MM.1S (cell line): ENCODE data around the gene EDC3.

Experiments used
- EZH2 ChIP-seq: fragments of 300-600 bp; sonication (generic); optimal IDR thresholded peaks from 2 replicates; pipeline ENCODE3; 2017; ENCODE audit warnings: low read depth, mild to moderate bottlenecking, antibody characterized with exemption, low read length, mixed read lengths
- TF ChIP-seq, protein P1 (sequence below): fragments of 300-600 bp; sonication (generic); IDR thresholded peaks from 2 replicates; pipeline ENCODE4 v1.5.1; 2016; ENCODE audit warnings: antibody characterized with exemption, low read length, mixed read lengths

DNA sequence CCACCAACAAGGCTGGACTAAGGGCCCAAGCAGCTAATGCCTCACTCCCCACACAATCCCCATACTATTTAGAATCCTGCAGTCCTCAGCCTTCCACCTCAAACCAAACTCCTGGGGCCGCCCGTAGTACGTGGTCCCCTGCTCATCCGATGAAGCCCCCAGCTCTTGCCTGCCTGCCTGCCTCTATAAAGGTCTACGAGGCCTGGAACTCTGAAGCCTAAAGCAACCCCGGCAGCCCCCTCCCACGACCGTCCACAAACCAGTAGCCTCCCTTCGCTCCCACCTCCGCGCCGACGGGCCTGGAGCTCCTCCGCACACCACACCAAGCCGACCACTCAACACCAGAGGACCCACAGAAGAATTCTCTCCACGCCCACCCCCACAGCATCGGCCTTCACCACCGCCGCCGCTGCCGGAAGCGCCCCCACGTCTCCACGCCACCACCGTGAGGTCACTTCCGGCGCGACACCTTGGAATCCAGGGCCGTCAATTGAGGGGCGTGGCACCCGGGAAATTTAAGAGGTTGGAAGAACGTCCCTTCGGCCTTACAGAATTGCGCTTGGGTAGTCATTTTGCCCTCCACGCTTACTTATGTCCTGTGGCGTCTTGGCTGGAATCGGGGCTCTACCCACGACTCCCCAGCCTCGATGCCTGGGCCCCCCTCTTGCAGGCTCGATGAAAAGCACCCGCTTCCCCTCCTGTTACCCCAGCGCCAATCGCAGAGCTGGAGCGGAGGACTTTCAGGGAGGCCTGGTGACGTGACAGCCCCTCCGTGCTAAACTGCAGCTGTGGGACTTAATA is at the start of gene EDC3:
- TF ChIP-seq, protein P1, sequence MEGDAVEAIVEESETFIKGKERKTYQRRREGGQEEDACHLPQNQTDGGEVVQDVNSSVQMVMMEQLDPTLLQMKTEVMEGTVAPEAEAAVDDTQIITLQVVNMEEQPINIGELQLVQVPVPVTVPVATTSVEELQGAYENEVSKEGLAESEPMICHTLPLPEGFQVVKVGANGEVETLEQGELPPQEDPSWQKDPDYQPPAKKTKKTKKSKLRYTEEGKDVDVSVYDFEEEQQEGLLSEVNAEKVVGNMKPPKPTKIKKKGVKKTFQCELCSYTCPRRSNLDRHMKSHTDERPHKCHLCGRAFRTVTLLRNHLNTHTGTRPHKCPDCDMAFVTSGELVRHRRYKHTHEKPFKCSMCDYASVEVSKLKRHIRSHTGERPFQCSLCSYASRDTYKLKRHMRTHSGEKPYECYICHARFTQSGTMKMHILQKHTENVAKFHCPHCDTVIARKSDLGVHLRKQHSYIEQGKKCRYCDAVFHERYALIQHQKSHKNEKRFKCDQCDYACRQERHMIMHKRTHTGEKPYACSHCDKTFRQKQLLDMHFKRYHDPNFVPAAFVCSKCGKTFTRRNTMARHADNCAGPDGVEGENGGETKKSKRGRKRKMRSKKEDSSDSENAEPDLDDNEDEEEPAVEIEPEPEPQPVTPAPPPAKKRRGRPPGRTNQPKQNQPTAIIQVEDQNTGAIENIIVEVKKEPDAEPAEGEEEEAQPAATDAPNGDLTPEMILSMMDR, result no peak
- TF ChIP-seq EZH2, result no peak
